ENCODE measurements around the gene TTYH2.

GRCh38 chr17:74211141-74211911, 2.0 kb upstream of the TTYH2 start:
- TF ChIP-seq CTCF (IDR thresholded peaks at IDR 0.05), result no peak
- TF ChIP-seq POLR2A (IDR thresholded peaks at IDR 0.05), result no peak

All from right lobe of liver (tissue), 4 donors.